ENCODE results near the gene AFF1.

GRCh38 chr4:86935566-86935852 is 698 bp downstream of the AFF1 start:
- no peak for TF ChIP-seq CTCF (IDR thresholded peaks at IDR 0.05)
- no peak for TF ChIP-seq POLR2AphosphoS5 (IDR thresholded peaks at IDR 0.05)
